ENCODE results near the gene IRF9. TPM values are rescaled to one million over a fixed set of nuclear protein-coding genes. Genes with fewer than 3 reads are reported as not detected.

IRF9 gene
- total and polyA plus RNA-seq, 2 of the 4 experiments (the other 2 are of a cell fraction) = 25.6 to 34.6 TPM

DNA sequence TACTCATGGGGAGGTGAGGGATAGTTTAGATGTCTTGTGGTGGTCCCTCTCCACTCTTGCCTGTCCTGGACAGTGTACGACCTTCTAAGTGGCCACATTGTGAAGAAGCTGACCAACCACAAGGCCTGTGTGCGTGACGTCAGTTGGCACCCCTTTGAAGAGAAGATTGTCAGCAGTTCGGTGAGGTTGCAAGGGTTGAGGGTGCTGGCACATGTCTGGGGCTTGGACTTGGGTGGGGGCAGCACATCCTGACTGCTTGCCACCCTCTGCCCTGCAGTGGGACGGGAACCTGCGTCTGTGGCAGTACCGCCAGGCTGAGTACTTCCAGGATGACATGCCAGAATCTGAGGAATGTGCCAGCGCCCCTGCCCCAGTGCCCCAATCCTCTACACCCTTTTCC lies 38.2 kb upstream of the IRF9 start:
- Histone ChIP-seq H3K79me1 (ENCODE audit: low read depth in 1 of 2, low read length in 2 of 2) (no peaks in the 10 kb centered on the region), H2BK5ac (ENCODE audit: low read depth, low read length, poor library complexity, severe bottlenecking) (no peak overlapping the region), H4K8ac (ENCODE audit: low read depth in 2 of 2, low read length in 2 of 2) (no peak overlapping the region), H4K91ac (ENCODE audit: insufficient read depth, low read depth, low read length) (no peak overlapping the region), H3K9me3 (ENCODE audit: control insufficient read depth, insufficient read depth, low read length) (no peaks in the 10 kb centered on the region), H3K23ac (ENCODE audit: low read depth, low read length) (no peak overlapping the region), H3K9me1 (ENCODE audit: insufficient read depth, low read length) (no peaks in the 10 kb centered on the region), H2AFZ (replicated peaks; ENCODE audit: low read length, poor library complexity) (peak overlapping the region; percentile 41), H3K4me1 (ENCODE audit: control insufficient read depth, insufficient read depth, low read length) (no peaks in the 10 kb centered on the region), H3K14ac (replicated peaks; ENCODE audit: low read depth, low read length) (no peak overlapping the region), H2BK15ac (ENCODE audit: low read depth, low read length) (no peak overlapping the region), H3K4me2 (ENCODE audit: low read depth, low read length) (no peak overlapping the region), H3K27ac (ENCODE audit: insufficient read depth, low read length) (no peak overlapping the region), H4K5ac (ENCODE audit: low read depth, low read length) (no peak overlapping the region), H2AK5ac (ENCODE audit: low read depth, low read length) (no peak overlapping the region), H2BK20ac (ENCODE audit: low read depth, low read length) (no peak overlapping the region), H3K18ac (ENCODE audit: low read depth, low read length) (no peak overlapping the region), H4K20me1 (ENCODE audit: insufficient read depth, low read length) (no peaks in the 10 kb centered on the region), H3K9ac (ENCODE audit: low read depth, low read length) (no peak overlapping the region), H3K56ac (ENCODE audit: extremely low read depth, insufficient read depth, low read length) (no peak overlapping the region), H3K4me3 (ENCODE audit: insufficient read depth, low read depth, low read length) (no peak overlapping the region), H2BK120ac (ENCODE audit: low read depth, low read length) (no peak overlapping the region), H3K36me3 (ENCODE audit: control insufficient read depth, insufficient read depth, low read length) (peaks cover 33% of the 10 kb centered on the region), H3K27me3 (ENCODE audit: control insufficient read depth, insufficient read depth, low read length) (no peaks in the 10 kb centered on the region), H3K4ac (ENCODE audit: low read depth, low read length) (no peak overlapping the region), H2AK9ac (replicated peaks; ENCODE audit: low read depth, low read length, poor library complexity) (no peak overlapping the region)
- no TSS peak for BruUV-seq (replicated peaks)
- dilution Hi-C loops (cut with HindIII; ENCODE audit: low sequenced_read_pairs, unreplicated experiment) = no loop called here
- WGBS, 2 experiments (ENCODE audit: extremely low coverage in 2 of 2, insufficient read length in 1 of 2) = 92% methylated on average over 2 of the region's 8 CpGs; no CpG with 5 or more reads in 1 of the 2 experiments
- POLR2A ChIA-PET (ENCODE audit: unreplicated experiment) = no interaction called here
- CTCF ChIA-PET = no interaction called here
- ATAC-seq (ENCODE audit: low read depth) (no peak), DNase-seq (no peak)
- no peak for TF ChIP-seq BHLHE40 (IDR thresholded peaks at IDR 0.05; ENCODE audit: low read depth, low read length)
- no peak for TF ChIP-seq MAFK (IDR thresholded peaks at IDR 0.05; ENCODE audit: low read depth, low read length)
- no peak for TF ChIP-seq RAD21 (IDR thresholded peaks at IDR 0.05; ENCODE audit: low read length)
- no peak for TF ChIP-seq MXI1 (IDR thresholded peaks at IDR 0.05; ENCODE audit: borderline replicate concordance, low read depth, low read length)
- in situ Hi-C loops (cut with MboI; ENCODE audit: low sequenced_read_pairs) = no loop called here
- intact Hi-C loops (cut with micrococcal nuclease) = no loop called here

Data from IMR-90 (cell line).